LNCAP (cell line): Measurements from ENCODE around the gene HAGHL.

Source experiments
- CTCF ChIP-seq: fragments of 450-650 bp; IDR thresholded peaks from 2 replicates; pipeline ENCODE4 v1.5.1; 2017; ENCODE audit warnings: mild to moderate bottlenecking

Gene HAGHL

GRCh38 chr16:680967-681745 is 45.8 kb upstream of the HAGHL start:
- peak; percentile 30; the same call in 1 of the 2 replicates for TF ChIP-seq CTCF

GRCh38 chr16:681746-682427 is 45.0 kb upstream of the HAGHL start:
- TF ChIP-seq CTCF: no peak

- TF ChIP-seq CTCF: no peak
Measured at GRCh38 chr16:682493-683395, 44.2 kb upstream of the HAGHL start.

GRCh38 chr16:683396-684070 is 43.4 kb upstream of the HAGHL start:
- TF ChIP-seq CTCF: no peak

GRCh38 chr16:684071-684794 is 42.7 kb upstream of the HAGHL start, which contains the start of gene JMJD8:
Gene JMJD8 (minus strand): TSS chr16:684334. CDS start chr16:684319, 15 bp downstream.
- no peak for TF ChIP-seq CTCF

GRCh38 chr16:684961-685696 is 41.8 kb upstream of the HAGHL start:
- no peak for TF ChIP-seq CTCF
